HepG2 (cell line): ENCODE results near the gene ECSCR.

Experiments
- CTCF ChIP-seq: sonication (generic); formaldehyde crosslinking; IDR thresholded peaks from 2 replicates; pipeline ENCODE4 v1.5.0; 2020; ENCODE audit warnings: mild to moderate bottlenecking, missing genetic modification reagents, moderate library complexity
- KMT2B ChIP-seq: IDR thresholded peaks from 2 replicates; pipeline ENCODE4 v1.6.1; 2016; ENCODE audit warnings: missing genetic modification reagents, missing compliant biosample characterization
- MXD4 ChIP-seq: IDR thresholded peaks from 2 replicates; pipeline ENCODE4 v1.6.1; 2016; ENCODE audit warnings: mild to moderate bottlenecking, missing biosample characterization, missing genetic modification reagents
- NCOA1 ChIP-seq: sonication (generic); formaldehyde crosslinking; IDR thresholded peaks from 2 replicates; pipeline ENCODE4 v1.9.0; 2021; ENCODE audit warnings: missing genetic modification reagents
- POLR2A ChIP-seq, 2 experiments: IDR thresholded peaks; 2 replicates each; pipeline ENCODE4 v1.6.1; 2011; ENCODE audit warnings: low read depth in 2 of 2, low read length in 2 of 2, mild to moderate bottlenecking in 1 of 2, moderate library complexity in 1 of 2; ENCODE audit not compliant: insufficient read depth in 1 of 2
- POLR2AphosphoS5 ChIP-seq: IDR thresholded peaks from 2 replicates; pipeline ENCODE4 v1.6.1; 2012; ENCODE audit warnings: low read depth, low read length
- REST ChIP-seq, 2 experiments: IDR thresholded peaks; 2 replicates each; pipeline ENCODE4 v1.6.1; 2011 to 2012; ENCODE audit warnings: low read length in 2 of 2, borderline replicate concordance in 1 of 2, low read depth in 1 of 2, mild to moderate bottlenecking in 1 of 2, moderate library complexity in 1 of 2
- SP1 ChIP-seq, 2 experiments: fragments of 450-650 bp in 1 of 2; sonication (generic) in 1 of 2; formaldehyde crosslinking in 1 of 2; IDR thresholded peaks; 2 replicates each; pipeline versions ENCODE4 v1.4.0 to v1.6.1; 2016 to 2020; ENCODE audit warnings: missing genetic modification reagents in 1 of 2
- TRIM22 ChIP-seq: fragments of 450-650 bp; IDR thresholded peaks from 2 replicates; pipeline ENCODE4 v1.6.1; 2017
- ZMYM2 ChIP-seq: sonication (generic); formaldehyde crosslinking; IDR thresholded peaks from 2 replicates; pipeline ENCODE4 v1.8.0; 2022; ENCODE audit warnings: mild to moderate bottlenecking, missing genetic modification reagents
- ZNF263 ChIP-seq: sonication (generic); formaldehyde crosslinking; IDR thresholded peaks from 2 replicates; pipeline ENCODE4 v1.4.0; 2020; ENCODE audit warnings: missing genetic modification reagents

GRCh38 chr5:139470821-139471300 lies 8.3 kb upstream of the ECSCR start, which contains the start of gene SMIM33:
- no peak for TF ChIP-seq POLR2AphosphoS5
- TF ChIP-seq TRIM22, result no peak
- no peak for TF ChIP-seq KMT2B (CRISPR knock-in tag)
- TF ChIP-seq ZNF263 (CRISPR knock-in tag), result no peak
- no peak for TF ChIP-seq MXD4 (CRISPR knock-in tag)
- no peak for TF ChIP-seq NCOA1 (CRISPR knock-in tag)
- TF ChIP-seq CTCF (CRISPR knock-in tag), result no peak
- TF ChIP-seq POLR2A (IDR thresholded peaks at IDR 0.05; ENCODE audit: insufficient read depth in 1 of 2, low read depth in 2 of 2, low read length in 2 of 2), result no peak
- no peak for TF ChIP-seq REST (IDR thresholded peaks at IDR 0.05; ENCODE audit: borderline replicate concordance in 1 of 2, low read depth in 1 of 2, low read length in 2 of 2)
- TF ChIP-seq ZMYM2, result no peak
- TF ChIP-seq SP1 (IDR thresholded peaks at IDR 0.05), result no peak
- no peak for TF ChIP-seq SP1 (CRISPR knock-in tag; IDR thresholded peaks at IDR 0.05)
